ENCODE measurements around the gene ETF1.
"Not testable (repeated sequence)": the region's sequence is repeated elsewhere in the genome, so short reads cannot be mapped to it uniquely, and the experiment has no call there.

ETF1 gene

GRCh38 chr5:138528208-138528607 is 14.8 kb downstream of the ETF1 start:
- no peak for DNase-seq

- DNase-seq: no peak
Measured at GRCh38 chr5:138527170-138527569, 15.9 kb downstream of the ETF1 start.

GRCh38 chr5:138523406-138523805 is 19.6 kb downstream of the ETF1 start:
- DNase-seq: no peak

- no peak for DNase-seq
Measured at GRCh38 chr5:138520971-138521370, 22.1 kb downstream of the ETF1 start.

- DNase-seq: no peak
Measured at GRCh38 chr5:138517437-138517836, 25.6 kb downstream of the ETF1 start.

GRCh38 chr5:138515556-138516245 is 27.3 kb downstream of the ETF1 start:
- DNase-seq: no peak

- DNase-seq: no peak
Measured at GRCh38 chr5:138514021-138514420, 29.0 kb downstream of the ETF1 start.

GRCh38 chr5:138508958-138509357 is 34.1 kb downstream of the ETF1 start:
- no peak for DNase-seq

- not testable (repeated sequence) for DNase-seq
Measured at GRCh38 chr5:138507485-138507884, 35.6 kb downstream of the ETF1 start.

GRCh38 chr5:138506370-138507306 is 36.4 kb downstream of the ETF1 start:
- DNase-seq: no peak

GRCh38 chr5:138504799-138505198 is 38.2 kb downstream of the ETF1 start:
- no peak for DNase-seq

GRCh38 chr5:138503487-138504270 is 39.4 kb downstream of the ETF1 start:
- peak; percentile 42 for DNase-seq

- no peak for DNase-seq
Measured at GRCh38 chr5:138502521-138502920, 40.5 kb downstream of the ETF1 start.

- DNase-seq: no peak
Measured at GRCh38 chr5:138502121-138502520, 40.9 kb downstream of the ETF1 start.

- no peak for DNase-seq
Measured at GRCh38 chr5:138498376-138498775, 44.7 kb downstream of the ETF1 start.

- DNase-seq: no peak
Measured at GRCh38 chr5:138495351-138495750, 47.7 kb downstream of the ETF1 start.

- DNase-seq: no peak
Measured at GRCh38 chr5:138492560-138493045, 50.4 kb downstream of the ETF1 start.

GRCh38 chr5:138491669-138492559 is 51.1 kb downstream of the ETF1 start:
- peak; percentile 90 for DNase-seq

GRCh38 chr5:138491284-138491648 is 51.8 kb downstream of the ETF1 start:
- DNase-seq: no peak

- DNase-seq: no peak
Measured at GRCh38 chr5:138490648-138491283, 52.3 kb downstream of the ETF1 start.

GRCh38 chr5:138489683-138490061 is 53.4 kb downstream of the ETF1 start:
- no peak for DNase-seq
